ENCODE data around the gene ATXN7L1. TPM values are rescaled to one million over a fixed set of nuclear protein-coding genes. Genes with fewer than 3 reads are reported as not detected.
A peak's percentile ranks its signal among the peaks of the same experiment; 100 is the strongest.

ATXN7L1 gene
- total RNA-seq, 1 experiment from 2014 or later, result 38.5 TPM

GRCh38 chr7:105647591-105647990, 228.8 kb downstream of the ATXN7L1 start (continued):
- no peak for TF ChIP-seq STAT6 (CRISPR knock-in tag; conservative IDR thresholded peaks at IDR 0.05; ENCODE audit: low read depth)
- TF ChIP-seq PRDM15 (CRISPR knock-in tag; IDR thresholded peaks at IDR 0.05), result no peak

GRCh38 chr7:105644937-105645336, 231.5 kb downstream of the ATXN7L1 start:
- TF ChIP-seq ZNF671 (CRISPR knock-in tag; IDR thresholded peaks at IDR 0.05), result no peak
- TF ChIP-seq KAT7 (CRISPR knock-in tag; IDR thresholded peaks at IDR 0.05; ENCODE audit: borderline replicate concordance), result no peak
- TF ChIP-seq TP53 (CRISPR knock-in tag; IDR thresholded peaks at IDR 0.05), result no peak
- TF ChIP-seq AFF4 (CRISPR knock-in tag; IDR thresholded peaks at IDR 0.05; ENCODE audit: borderline replicate concordance), result no peak
- no peak for TF ChIP-seq ARID4B (CRISPR knock-in tag; IDR thresholded peaks at IDR 0.05; ENCODE audit: borderline replicate concordance)
- TF ChIP-seq ZNF317 (CRISPR knock-in tag; IDR thresholded peaks at IDR 0.05; ENCODE audit: borderline replicate concordance, low read depth), result no peak
- TF ChIP-seq ATF1 (CRISPR knock-in tag; IDR thresholded peaks at IDR 0.05), result no peak
- TF ChIP-seq PRDM15 (CRISPR knock-in tag; IDR thresholded peaks at IDR 0.05), result no peak
- CTCF ChIA-PET, result interaction anchor here (0.6 to 2.2 kb wide), 5 partner anchors 7 to 106 kb away, joined by 4 to 30 read pairs (median 7); no protein-coding TSS in a partner anchor
- POLR2A ChIA-PET, result no interaction called here
- no peak for ATAC-seq
- no peak for DNase-seq (ENCODE audit: low spot score)
- Mint-ChIP-seq H3K9me3 (no peaks in the 10 kb centered on the region), H3K27me3 (ENCODE audit: low read depth) (no peaks in the 10 kb centered on the region), H3K4me1 (peaks cover 76% of the 10 kb centered on the region), H3K36me3 (peaks cover 29% of the 10 kb centered on the region), H3K4me3 (no peak overlapping the region), H3K27ac (peak overlapping the region; percentile 69)
